GM21737 (cell line): ENCODE data around the gene OR5D18.
"Not testable (repeated sequence)": the region's sequence is repeated elsewhere in the genome, so short reads cannot be mapped to it uniquely, and the experiment has no call there.

Experiments used
- ATAC-seq: cut with Tn5 transposase; IDR thresholded peaks from one replicate; pipeline ENCODE4 v1.9.1; 2021; ENCODE audit warnings: mild to moderate bottlenecking, moderate library complexity; ENCODE audit not compliant: unreplicated experiment

Gene OR5D18

DNA sequence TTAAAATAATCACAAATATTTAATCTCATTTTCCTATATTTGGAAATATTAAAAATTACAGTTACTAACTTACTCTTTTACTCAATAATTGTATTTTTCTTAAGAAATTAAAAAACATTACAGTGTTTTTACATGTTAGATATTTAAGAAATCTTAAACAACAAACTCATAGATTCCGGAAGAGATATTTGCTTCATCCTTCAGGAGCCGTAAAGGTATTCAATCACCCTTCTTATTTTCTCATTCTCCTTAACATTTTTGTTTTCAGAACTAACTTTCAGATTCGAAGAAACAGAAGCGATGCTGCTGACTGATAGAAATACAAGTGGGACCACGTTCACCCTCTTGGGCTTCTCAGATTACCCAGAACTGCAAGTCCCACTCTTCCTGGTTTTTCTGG lies at the start of gene OR5D18:
Gene OR5D18, plus strand, starts transcription at position 301 of the 400 bp plus-strand sequence. Its CDS starts 0 bp downstream, at position 301.
- ATAC-seq: no peak

DNA sequence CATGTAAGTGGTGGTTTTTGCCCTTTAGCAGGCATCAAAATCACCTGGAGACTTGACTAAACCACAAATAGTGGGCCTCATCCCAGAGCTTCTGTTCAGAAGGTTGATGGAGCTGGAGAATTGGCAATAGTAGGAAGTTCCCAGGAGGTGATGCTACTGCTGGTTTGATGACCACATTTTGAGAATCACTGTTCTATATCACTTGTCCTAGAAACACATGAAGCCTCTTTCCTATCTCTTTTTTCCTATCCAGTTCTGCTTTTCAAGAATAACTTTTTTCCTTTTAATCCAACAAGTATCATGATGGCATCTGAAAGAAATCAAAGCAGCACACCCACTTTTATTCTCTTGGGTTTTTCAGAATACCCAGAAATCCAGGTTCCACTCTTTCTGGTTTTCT lies 46.3 kb upstream of the OR5D18 start, which contains the start of gene OR5D13:
Gene OR5D13, plus strand, starts transcription at position 301 of the 400 bp plus-strand sequence. Its CDS starts 0 bp downstream, at position 301.
- no peak for ATAC-seq

DNA sequence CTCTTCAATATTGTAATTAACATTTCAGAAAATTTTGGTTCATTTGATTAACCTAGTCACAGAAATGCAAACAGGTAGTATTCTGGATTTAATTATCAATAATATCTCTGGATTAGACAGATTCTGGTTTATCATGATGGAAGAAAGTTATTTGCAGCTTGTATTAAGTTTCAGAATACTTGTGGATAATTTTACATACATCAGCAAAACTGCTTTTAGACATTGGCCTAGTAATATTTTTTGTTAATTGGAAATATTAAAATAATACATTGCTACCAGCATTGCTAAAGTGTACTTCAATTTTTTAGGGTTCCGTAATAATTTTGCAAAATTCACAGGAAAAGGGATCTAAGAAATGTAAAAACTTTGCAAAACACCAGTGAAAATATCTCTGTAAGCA lies 27.8 kb upstream of the OR5D18 start:
- ATAC-seq: no peak

DNA sequence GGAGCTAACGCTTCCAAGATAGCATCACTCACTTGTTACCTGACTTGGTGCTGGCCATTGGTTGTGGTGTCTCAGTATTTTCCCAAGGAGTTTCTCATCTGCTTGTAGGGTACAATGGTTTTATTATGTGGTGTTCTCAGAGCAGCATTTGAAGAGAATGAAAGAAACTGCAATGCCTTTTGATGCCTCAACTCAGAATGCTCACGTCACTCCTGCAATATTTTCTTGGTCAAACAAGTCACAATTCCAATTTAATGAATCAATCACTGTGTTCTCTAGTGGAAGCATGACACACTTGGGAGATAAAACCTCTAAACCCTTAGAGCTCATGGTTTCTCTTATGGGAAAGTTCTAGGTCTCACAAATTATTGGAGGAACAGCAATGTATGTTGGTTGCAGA lies 26.1 kb upstream of the OR5D18 start:
- no peak for ATAC-seq

DNA sequence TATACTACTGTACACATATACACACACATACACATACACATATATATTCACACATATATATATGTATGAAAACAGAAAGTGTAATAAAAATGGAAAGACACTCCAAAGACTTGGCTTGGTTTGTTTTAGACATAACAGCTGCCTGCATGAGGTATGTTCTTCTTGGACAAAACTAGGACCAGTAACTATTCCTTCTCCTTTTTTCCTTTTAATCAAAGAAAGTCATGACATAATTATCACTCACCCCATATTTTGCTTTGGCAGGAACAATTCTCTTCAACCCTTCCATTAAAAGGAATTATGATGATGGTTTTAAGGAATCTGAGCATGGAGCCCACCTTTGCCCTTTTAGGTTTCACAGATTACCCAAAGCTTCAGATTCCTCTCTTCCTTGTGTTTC lies 24.2 kb upstream of the OR5D18 start, which contains the start of gene OR5D14:
Gene OR5D14, plus strand, starts transcription at position 301 of the 400 bp plus-strand sequence. Its CDS starts 0 bp downstream, at position 301.
- no peak for ATAC-seq

DNA sequence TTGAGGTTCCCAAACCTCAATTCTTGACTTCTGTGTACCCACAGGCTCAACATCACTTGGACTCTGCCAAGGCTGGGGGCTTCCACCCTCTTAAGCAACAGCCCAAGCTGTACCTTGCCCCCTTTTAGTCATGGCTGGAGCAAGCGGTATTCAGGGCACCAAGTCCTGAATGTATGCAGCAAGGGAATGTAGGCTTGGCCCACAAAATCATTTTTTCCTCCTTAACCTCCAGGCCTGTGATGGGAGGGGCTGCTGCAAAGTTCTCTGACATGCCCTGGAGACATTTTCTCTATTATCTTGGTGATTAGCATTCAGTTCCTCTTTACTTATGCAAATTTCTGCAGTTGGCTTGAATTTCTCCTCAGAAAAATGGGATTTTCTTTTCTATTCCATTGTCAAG lies 13.2 kb upstream of the OR5D18 start:
- no peak for ATAC-seq

DNA sequence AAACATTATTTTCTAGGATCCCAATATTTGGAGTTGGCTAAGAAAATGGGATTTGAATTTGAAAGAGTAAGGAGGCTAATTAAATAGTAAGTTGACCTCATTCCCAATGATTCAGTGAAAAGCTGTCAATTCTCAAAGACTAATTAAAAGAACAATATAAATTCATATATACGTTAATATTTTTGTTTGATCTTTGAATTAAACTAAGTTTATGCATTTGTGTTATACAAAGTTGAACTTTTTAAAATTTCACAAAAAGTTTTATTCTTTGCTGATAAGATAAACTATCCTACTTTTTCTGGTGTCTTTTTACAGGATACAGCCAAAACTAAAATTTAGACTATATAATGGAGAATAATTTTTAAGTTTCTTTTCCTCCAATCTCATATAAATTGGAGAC lies 8.4 kb upstream of the OR5D18 start, which contains the start of gene OR5L1:
Gene OR5L1, plus strand, starts transcription at position 301 of the 400 bp plus-strand sequence. CDS start 100 bp downstream, outside the sequence.
- no peak for ATAC-seq

DNA sequence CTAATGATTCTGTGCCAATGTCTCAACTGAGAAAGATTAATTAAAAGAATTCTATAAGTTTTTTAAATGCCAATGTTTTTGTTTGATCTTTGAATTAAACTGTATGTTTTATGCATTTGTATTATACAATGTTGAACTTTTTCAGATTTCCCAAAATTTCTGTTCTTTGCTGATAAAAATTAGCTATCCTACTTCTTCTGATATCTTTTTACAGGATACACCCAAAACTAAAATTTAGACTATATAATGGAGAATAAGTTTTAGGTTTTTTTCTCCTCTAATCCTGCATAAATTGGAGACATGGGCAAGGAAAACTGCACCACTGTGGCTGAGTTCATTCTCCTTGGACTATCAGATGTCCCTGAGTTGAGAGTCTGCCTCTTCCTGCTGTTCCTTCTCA lies 7.5 kb downstream of the OR5D18 start, which contains the start of gene OR5L2:
Gene OR5L2, plus strand, starts transcription at position 301 of the 400 bp plus-strand sequence. Its CDS starts 0 bp downstream, at position 301.
- no peak for ATAC-seq

DNA sequence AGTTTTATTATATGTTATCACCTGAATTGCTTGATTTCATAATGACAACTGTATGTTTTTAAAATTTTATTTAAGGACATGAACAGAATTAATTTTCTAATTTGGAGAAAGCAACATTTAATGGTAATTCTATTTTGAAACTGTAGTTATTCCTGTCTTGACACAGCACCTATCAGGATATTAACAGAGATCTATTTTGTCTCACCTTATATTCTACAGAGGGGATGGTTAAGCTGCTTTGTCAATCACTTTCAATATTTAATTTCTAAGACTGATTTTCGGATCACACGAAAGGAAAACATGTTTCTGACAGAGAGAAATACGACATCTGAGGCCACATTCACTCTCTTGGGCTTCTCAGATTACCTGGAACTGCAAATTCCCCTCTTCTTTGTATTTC lies 19.0 kb downstream of the OR5D18 start, which contains the start of gene OR5D16:
Gene OR5D16, plus strand, starts transcription at position 301 of the 400 bp plus-strand sequence. Its CDS starts 0 bp downstream, at position 301.
- ATAC-seq: no peak

DNA sequence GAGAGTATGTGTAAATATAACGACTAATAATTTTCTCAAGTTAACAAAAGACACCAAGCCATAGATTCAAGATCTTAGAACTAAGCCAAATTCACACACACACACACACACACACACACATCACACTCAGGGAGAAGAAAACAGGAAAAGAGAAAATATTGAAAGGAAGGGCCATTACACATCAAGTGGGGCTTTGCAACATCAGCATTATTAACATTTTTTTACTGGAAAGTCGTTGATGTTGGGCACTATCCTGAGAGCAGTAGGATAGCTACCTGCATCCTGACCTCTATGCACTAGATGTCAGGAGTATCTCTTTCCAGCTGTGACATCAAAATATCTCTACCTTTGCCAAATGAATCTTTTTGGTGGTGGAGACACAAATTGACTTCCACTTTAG lies 28.0 kb downstream of the OR5D18 start:
- ATAC-seq: no peak

DNA sequence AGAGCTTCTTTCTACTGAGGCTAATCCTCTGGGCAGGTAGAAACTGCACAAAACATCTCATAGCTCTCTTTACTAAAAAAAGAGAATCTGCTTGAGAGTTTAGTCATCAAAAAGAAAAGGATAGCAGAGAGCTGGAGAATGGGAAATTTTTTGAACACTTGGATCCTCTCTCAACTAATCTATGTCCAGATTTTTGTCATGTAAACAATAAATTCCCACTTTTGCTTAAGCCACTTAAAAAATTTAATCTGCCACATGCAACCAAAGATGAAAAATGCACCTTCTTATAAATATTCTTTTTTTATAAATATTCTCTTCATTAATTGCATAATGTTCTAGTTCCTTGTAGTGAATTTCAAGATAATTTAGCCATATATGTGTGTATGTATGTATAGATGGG lies 29.6 kb downstream of the OR5D18 start:
- ATAC-seq: no peak

DNA sequence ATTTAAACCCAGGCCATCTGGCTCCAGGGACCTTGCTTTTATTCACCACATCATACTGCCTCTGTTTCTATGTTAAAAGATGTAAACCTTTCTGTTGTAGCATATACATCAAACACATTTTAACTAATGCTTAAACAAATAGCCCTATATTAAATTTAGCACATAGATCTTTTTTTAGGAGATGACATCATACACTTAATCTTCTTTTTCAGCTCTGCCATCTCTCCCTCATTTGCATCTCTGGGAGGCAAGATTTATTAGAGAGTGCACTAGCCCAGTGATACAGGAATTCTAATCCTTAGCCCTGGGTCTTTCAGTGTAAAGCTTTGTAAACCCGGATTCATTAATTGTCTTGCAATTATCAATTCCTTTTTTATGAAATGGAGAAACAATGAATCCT lies 32.7 kb downstream of the OR5D18 start:
- no peak for ATAC-seq

DNA sequence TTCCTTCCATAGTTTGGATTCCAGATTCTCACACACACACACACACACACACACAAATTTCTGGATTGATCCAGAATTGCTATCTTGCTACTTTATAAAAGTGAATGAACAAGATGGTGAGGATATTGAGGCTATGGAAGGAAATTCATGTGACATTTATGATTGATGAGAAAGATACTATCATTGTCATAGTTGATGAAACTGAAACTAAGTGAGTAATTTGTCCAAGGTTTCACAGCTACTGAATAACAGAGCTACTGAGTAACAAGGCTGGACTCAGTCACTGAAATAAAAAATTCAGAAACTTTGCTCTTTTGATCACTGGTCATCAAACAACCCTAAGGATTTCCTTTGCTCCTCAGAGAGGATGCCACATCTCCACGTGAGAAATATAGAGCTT lies 35.3 kb downstream of the OR5D18 start:
- no peak for ATAC-seq

DNA sequence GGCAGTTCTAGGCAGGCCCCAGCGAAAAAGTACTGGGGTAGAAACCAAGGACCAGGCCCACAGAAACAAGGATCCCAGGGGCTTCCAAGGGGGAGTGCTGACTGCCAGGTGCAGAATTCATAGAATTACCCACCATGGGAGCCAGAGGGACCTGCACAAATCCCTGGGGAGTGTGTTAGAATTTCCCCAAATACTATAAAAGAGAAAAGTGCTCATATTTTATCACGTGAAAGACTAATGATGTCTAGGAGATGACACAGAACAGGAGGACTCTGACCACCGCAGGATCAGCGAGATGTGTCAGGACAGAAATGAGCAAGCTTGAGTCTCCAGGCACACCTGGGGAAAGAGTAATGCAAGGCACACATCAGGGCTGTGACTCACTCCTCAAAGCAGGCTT lies 47.9 kb downstream of the OR5D18 start:
- not testable (repeated sequence) for ATAC-seq
